Stomach (tissue), 4 donors: ENCODE results near the gene PRR23E.

Source experiments
- CTCF ChIP-seq, 7 experiments: fragments of 450-650 bp in 4 of 7; fragments of 200-600 bp in 3 of 7; sonication (generic) in 3 of 7; IDR thresholded peaks; one replicate each; pipeline ENCODE4 v1.5.1; 2016 to 2019; ENCODE audit warnings: antibody characterized with exemption in 7 of 7, control low read depth in 2 of 7, mild to moderate bottlenecking in 1 of 7
- POLR2A ChIP-seq, 4 donors: fragments of 450-650 bp; IDR thresholded peaks; one replicate each; pipeline ENCODE4 v1.6.1; 2016; ENCODE audit warnings: antibody characterized with exemption in 4 of 4, control low read depth in 2 of 4, mild to moderate bottlenecking in 1 of 4, moderate library complexity in 1 of 4
- POLR2AphosphoS5 ChIP-seq, 3 donors: sonication (generic); formaldehyde crosslinking; IDR thresholded peaks; one replicate each; pipeline ENCODE4 v1.6.1; 2016; ENCODE audit warnings: antibody characterized with exemption in 3 of 3

- TF ChIP-seq POLR2A (IDR thresholded peaks at IDR 0.05) (no peak), CTCF (IDR thresholded peaks at IDR 0.05) (no peak), POLR2AphosphoS5 (IDR thresholded peaks at IDR 0.05) (no peak)
Measured at GRCh38 chr3:127193341-127193740, 410 bp downstream of the PRR23E start.
